ENCODE data around the gene CCDC57.
"Not testable (repeated sequence)": the region's sequence is repeated elsewhere in the genome, so short reads cannot be mapped to it uniquely, and the experiment has no call there.

GRCh38 chr17:82254746-82255145, 42.1 kb upstream of the CCDC57 start:
- TF ChIP-seq, protein P1, sequence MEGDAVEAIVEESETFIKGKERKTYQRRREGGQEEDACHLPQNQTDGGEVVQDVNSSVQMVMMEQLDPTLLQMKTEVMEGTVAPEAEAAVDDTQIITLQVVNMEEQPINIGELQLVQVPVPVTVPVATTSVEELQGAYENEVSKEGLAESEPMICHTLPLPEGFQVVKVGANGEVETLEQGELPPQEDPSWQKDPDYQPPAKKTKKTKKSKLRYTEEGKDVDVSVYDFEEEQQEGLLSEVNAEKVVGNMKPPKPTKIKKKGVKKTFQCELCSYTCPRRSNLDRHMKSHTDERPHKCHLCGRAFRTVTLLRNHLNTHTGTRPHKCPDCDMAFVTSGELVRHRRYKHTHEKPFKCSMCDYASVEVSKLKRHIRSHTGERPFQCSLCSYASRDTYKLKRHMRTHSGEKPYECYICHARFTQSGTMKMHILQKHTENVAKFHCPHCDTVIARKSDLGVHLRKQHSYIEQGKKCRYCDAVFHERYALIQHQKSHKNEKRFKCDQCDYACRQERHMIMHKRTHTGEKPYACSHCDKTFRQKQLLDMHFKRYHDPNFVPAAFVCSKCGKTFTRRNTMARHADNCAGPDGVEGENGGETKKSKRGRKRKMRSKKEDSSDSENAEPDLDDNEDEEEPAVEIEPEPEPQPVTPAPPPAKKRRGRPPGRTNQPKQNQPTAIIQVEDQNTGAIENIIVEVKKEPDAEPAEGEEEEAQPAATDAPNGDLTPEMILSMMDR (IDR thresholded peaks at IDR 0.05) = not testable (repeated sequence)
- not testable (repeated sequence) for TF ChIP-seq POLR2A (IDR thresholded peaks at IDR 0.05)

Data from heart left ventricle (tissue), 13 donors.